Mesenchymal stem cell (in vitro differentiated cells and primary cell): ENCODE results near the gene GALNT2.

Experiments used
- DNase-seq: peaks from one replicate; pipeline ENCODE4 v3.0.0-alpha.2; 2013
- H2AFZ ChIP-seq: one replicate; pipeline ENCODE4 v1.6.1; 2013; ENCODE audit warnings: low read depth, mild to moderate bottlenecking, control low read depth, inconsistent platforms, low read length, moderate library complexity
- H2AK5ac ChIP-seq: 2 replicates; pipeline ENCODE4 v1.6.1; 2013; ENCODE audit warnings: low read length, moderate library complexity, mild to moderate bottlenecking, inconsistent platforms; ENCODE audit not compliant: severe bottlenecking
- H2BK120ac ChIP-seq: one replicate; pipeline ENCODE4 v1.6.1; 2013; ENCODE audit warnings: low read depth, mild to moderate bottlenecking, inconsistent platforms, low read length, moderate library complexity
- H2BK12ac ChIP-seq, 2 experiments: one replicate each; pipeline ENCODE4 v1.6.1; 2013; ENCODE audit warnings: inconsistent platforms in 2 of 2, low read length in 2 of 2, mild to moderate bottlenecking in 2 of 2, moderate library complexity in 2 of 2, control low read depth in 1 of 2
- H2BK15ac ChIP-seq: one replicate; pipeline ENCODE4 v1.6.1; 2013; ENCODE audit warnings: mild to moderate bottlenecking, low read depth, inconsistent platforms; ENCODE audit not compliant: poor library complexity, severe bottlenecking
- H2BK5ac ChIP-seq: 2 replicates; pipeline ENCODE4 v1.6.1; 2013; ENCODE audit warnings: low read depth, mild to moderate bottlenecking, low read length, control low read depth, inconsistent platforms; ENCODE audit not compliant: poor library complexity, severe bottlenecking
- H3K14ac ChIP-seq, 2 experiments: one replicate each; pipeline ENCODE4 v1.6.1; 2013; ENCODE audit warnings: inconsistent platforms in 2 of 2, low read length in 2 of 2, control low read depth in 1 of 2, mild to moderate bottlenecking in 1 of 2, moderate library complexity in 1 of 2
- H3K18ac ChIP-seq, 2 experiments: one replicate each; pipeline ENCODE4 v1.6.1; 2013; ENCODE audit warnings: inconsistent platforms in 2 of 2, low read length in 2 of 2, control low read depth in 1 of 2, low read depth in 1 of 2, mild to moderate bottlenecking in 1 of 2
- H3K23ac ChIP-seq, 2 experiments: one replicate each; pipeline ENCODE4 v1.6.1; 2013; ENCODE audit warnings: inconsistent platforms in 2 of 2, low read length in 2 of 2, mild to moderate bottlenecking in 2 of 2, moderate library complexity in 2 of 2, control low read depth in 1 of 2
- H3K27ac ChIP-seq: 2 replicates; pipeline ENCODE4 v1.5.1; 2013; ENCODE audit warnings: mild to moderate bottlenecking, moderate library complexity, low read length, control low read depth, inconsistent platforms; ENCODE audit not compliant: poor library complexity, severe bottlenecking
- H3K27me3 ChIP-seq, 2 experiments: 2 replicates each; pipeline versions ENCODE4 v1.6.1 to v1.7.0; 2013; ENCODE audit warnings: low read length in 2 of 2, mild to moderate bottlenecking in 2 of 2, moderate library complexity in 2 of 2, control low read depth in 1 of 2, inconsistent platforms in 1 of 2; ENCODE audit not compliant: control insufficient read depth in 1 of 2, insufficient read depth in 1 of 2
- H3K36me3 ChIP-seq, 2 experiments: 2 replicates each; pipeline versions ENCODE4 v1.6.1 to v1.7.0; 2013; ENCODE audit warnings: low read length in 2 of 2, control low read depth in 1 of 2, inconsistent platforms in 1 of 2, low read depth in 1 of 2, mild to moderate bottlenecking in 1 of 2; ENCODE audit not compliant: insufficient read depth in 2 of 2, control insufficient read depth in 1 of 2
- H3K4ac ChIP-seq, 2 experiments: one replicate each; pipeline ENCODE4 v1.6.1; 2013; ENCODE audit warnings: inconsistent platforms in 2 of 2, low read length in 2 of 2, mild to moderate bottlenecking in 2 of 2, moderate library complexity in 2 of 2, control low read depth in 1 of 2, low read depth in 1 of 2
- H3K4me1 ChIP-seq: 2 replicates; pipeline ENCODE4 v1.6.1; 2013; ENCODE audit warnings: low read depth, low read length, control low read depth; ENCODE audit not compliant: control insufficient read depth, insufficient read depth
- H3K4me2 ChIP-seq: 2 replicates; pipeline ENCODE4 v1.6.1; 2013; ENCODE audit warnings: low read length, mild to moderate bottlenecking, inconsistent platforms; ENCODE audit not compliant: poor library complexity, severe bottlenecking
- H3K4me3 ChIP-seq, 2 experiments: 2 replicates each; pipeline versions ENCODE4 v1.5.1 to v1.7.0; 2013; ENCODE audit warnings: low read length in 2 of 2, mild to moderate bottlenecking in 2 of 2, control low read depth in 1 of 2, low read depth in 1 of 2; ENCODE audit not compliant: insufficient read depth in 1 of 2
- H3K79me1 ChIP-seq: replicated peaks from 2 replicates; pipeline ENCODE4 v1.6.1; 2013; ENCODE audit warnings: mild to moderate bottlenecking, control low read depth, low read length, inconsistent platforms; ENCODE audit not compliant: poor library complexity, severe bottlenecking
- H3K9ac ChIP-seq: 2 replicates; pipeline ENCODE4 v1.7.0; 2013; ENCODE audit warnings: mild to moderate bottlenecking, low read length, moderate library complexity
- H3K9me3 ChIP-seq: 2 replicates; pipeline ENCODE4 v1.7.0; 2013; ENCODE audit warnings: mild to moderate bottlenecking, low read length; ENCODE audit not compliant: control insufficient read depth
- H4K8ac ChIP-seq: one replicate; pipeline ENCODE4 v1.6.1; 2013; ENCODE audit warnings: inconsistent platforms, mild to moderate bottlenecking, low read length, moderate library complexity
- H4K91ac ChIP-seq: one replicate; pipeline ENCODE4 v1.6.1; 2013; ENCODE audit warnings: mild to moderate bottlenecking, low read length, inconsistent platforms
- WGBS: methylation state at CpG from one replicate; pipeline ENCODE4 v1.1.7; 2013; ENCODE audit warnings: mixed read lengths; 5-methylcytosine and 5-hydroxymethylcytosine counted together

Gene GALNT2

DNA sequence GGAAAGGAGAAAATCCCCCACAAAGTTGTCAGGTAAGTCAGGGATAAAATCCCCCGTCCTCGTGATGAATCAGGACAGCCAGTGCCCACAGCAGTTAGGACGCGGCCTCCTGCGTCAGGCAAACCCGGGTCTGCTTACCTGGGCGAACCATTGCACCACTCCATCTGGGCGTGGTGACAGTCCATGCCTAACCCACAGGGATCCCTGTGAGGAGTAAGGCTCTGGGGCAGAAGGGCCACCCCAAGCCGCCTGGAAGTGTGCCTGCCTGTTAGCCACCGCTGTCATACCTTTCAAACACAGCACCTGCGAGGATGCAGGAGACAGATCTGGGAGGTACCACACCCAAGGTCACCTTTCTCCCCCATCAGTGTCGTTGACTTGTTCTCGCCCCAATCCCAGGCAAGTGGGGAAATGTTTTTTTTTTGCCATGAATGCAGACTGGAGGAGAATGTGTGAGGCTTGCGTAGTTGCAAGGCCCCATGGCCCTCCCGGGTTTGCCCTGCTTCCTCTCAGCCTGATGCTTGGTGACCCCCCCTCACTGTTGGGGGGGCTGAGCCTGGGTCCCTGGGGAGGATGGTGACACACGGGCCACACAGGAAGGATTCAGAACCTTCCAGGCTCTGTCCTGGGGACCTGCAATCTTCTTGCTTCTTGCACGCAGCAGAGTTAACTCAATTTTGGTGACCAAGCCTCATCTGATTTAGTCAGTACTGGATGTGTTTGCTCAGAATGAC, 252.1 kb downstream of the GALNT2 start:
- no peak overlapping the region for H3K27ac ChIP-seq

DNA sequence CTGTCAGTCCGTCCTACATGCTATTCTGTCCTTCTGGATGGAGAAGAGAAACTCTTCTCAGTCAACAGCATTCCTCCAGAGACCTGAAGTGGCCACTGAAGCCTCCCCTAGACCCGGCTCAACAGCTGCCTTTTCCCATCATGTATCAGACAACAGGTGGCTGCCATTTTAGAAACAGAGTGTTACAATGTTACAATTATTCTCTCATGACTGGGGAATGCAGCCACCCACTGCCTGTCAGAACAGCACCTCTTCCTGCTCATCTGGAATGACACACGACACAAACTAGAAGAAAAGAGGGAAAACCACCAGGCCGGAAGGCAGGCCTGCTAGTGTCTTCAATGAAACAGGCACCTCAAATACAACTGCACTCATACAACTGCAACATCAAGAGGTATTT, 253.8 kb downstream of the GALNT2 start:
- Histone ChIP-seq H3K4ac (no peak overlapping the region), H3K27me3 (peaks cover 0 to 21% of the 10 kb centered on the region in 2 experiments), H3K18ac (no peak overlapping the region), H4K8ac (no peak overlapping the region), H3K9me3 (no peaks in the 10 kb centered on the region), H2AK5ac (no peak overlapping the region), H2BK15ac (no peak overlapping the region), H3K23ac (no peak overlapping the region), H2AFZ (no peak overlapping the region), H3K4me2 (no peak overlapping the region), H2BK12ac (no peak overlapping the region), H3K79me1 (no peaks in the 10 kb centered on the region), H3K14ac (no peak overlapping the region), H3K36me3 (no peaks in the 10 kb centered on the region), H3K4me1 (no peaks in the 10 kb centered on the region), H2BK120ac (no peak overlapping the region), H3K4me3 (no peak overlapping the region), H4K91ac (no peak overlapping the region), H2BK5ac (no peak overlapping the region), H3K27ac (no peak overlapping the region), H3K9ac (no peak overlapping the region)
- 68% methylated on average over 4 of the region's 4 CpGs for WGBS
- DNase-seq = no peak

More for the DNA sequence above, 252.1 kb downstream of the GALNT2 start:
- no peak overlapping the region for H3K4me2 ChIP-seq
- H3K4me3 ChIP-seq = no peak overlapping the region
- no peak for DNase-seq
- H2AFZ ChIP-seq = no peak overlapping the region
- H3K4ac ChIP-seq = no peak overlapping the region
- H2BK15ac ChIP-seq = no peak overlapping the region
- H3K27me3 ChIP-seq = peaks cover under 1 to 30% of the 10 kb centered on the region in 2 experiments
- no peaks in the 10 kb centered on the region for H3K79me1 ChIP-seq
- no peaks in the 10 kb centered on the region for H3K9me3 ChIP-seq
- H2BK5ac ChIP-seq = no peak overlapping the region
- no peaks in the 10 kb centered on the region for H3K4me1 ChIP-seq
- H2BK12ac ChIP-seq = no peak overlapping the region
- H4K8ac ChIP-seq = no peak overlapping the region
- H3K36me3 ChIP-seq = no peaks in the 10 kb centered on the region
- H2AK5ac ChIP-seq = no peak overlapping the region
- no peak overlapping the region for H4K91ac ChIP-seq
- no peak overlapping the region for H3K18ac ChIP-seq
- H2BK120ac ChIP-seq = no peak overlapping the region
- no peak overlapping the region for H3K14ac ChIP-seq
- no peak overlapping the region for H3K9ac ChIP-seq
- 93% methylated on average over 17 of the region's 17 CpGs for WGBS
- no peak overlapping the region for H3K23ac ChIP-seq

DNA sequence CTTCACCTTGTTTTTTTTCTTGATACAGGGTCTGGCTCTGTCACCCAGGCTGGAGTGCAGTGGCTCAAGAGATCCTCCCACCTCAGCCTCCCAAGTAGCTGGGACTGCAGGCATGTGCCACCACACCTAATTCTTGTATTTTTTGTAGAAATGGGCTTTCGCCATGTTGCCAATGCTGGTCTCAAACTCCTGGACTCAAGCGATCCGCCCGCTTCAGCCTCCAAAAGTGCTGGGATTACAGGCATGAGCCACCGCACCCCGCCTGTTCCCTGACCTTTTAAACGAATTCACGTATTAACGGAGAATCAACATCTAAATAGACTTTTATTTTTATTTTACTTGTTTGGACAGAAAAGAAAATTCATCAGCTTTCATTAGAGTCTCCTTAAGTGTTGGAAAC, 254.3 kb downstream of the GALNT2 start:
- Histone ChIP-seq H3K4me2 (no peak overlapping the region), H2AFZ (no peak overlapping the region), H3K9ac (no peak overlapping the region), H3K23ac (no peak overlapping the region), H2BK15ac (no peak overlapping the region), H2BK5ac (no peak overlapping the region), H3K4me3 (no peak overlapping the region), H3K4ac (no peak overlapping the region), H3K27me3 (peaks cover 0 to 21% of the 10 kb centered on the region in 2 experiments), H3K27ac (no peak overlapping the region), H3K79me1 (no peaks in the 10 kb centered on the region), H4K91ac (no peak overlapping the region), H3K4me1 (no peaks in the 10 kb centered on the region), H2BK120ac (no peak overlapping the region), H3K14ac (no peak overlapping the region), H2AK5ac (no peak overlapping the region), H4K8ac (no peak overlapping the region), H3K36me3 (no peaks in the 10 kb centered on the region), H2BK12ac (no peak overlapping the region), H3K9me3 (no peaks in the 10 kb centered on the region), H3K18ac (no peak overlapping the region)
- no peak for DNase-seq
- WGBS = 99% methylated on average over 5 of the region's 9 CpGs

DNA sequence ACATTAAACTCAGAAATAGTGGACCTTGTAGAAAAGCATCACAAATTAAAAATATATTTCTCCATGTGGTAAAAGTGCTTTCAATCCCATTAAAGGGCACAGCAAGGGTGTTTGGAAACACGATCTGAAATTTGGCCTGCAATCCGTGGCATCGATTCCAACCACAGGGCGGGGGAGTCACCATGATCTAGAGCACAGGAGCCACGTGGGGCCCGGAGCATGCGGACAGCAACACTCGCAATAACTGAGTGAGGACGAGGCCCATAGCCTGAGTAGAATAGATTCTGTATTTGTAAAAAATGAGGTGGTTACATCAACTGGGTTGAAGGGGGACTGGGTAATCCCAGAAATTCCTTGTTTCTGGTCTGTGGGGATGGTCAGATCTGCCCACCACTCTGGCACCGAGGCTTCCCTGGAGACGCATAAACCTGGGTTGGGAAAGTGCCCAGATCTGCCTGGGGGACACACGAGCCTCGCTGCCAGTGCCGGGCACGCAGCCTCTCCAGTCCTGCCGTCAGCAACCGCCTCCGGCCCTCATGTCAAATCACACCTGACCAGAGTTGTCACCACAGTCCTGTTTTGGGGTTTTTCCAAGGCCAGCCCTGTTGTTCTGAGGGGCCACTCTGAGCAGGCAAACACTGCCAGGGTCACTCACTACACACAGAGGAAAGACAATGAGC, 254.8 kb downstream of the GALNT2 start:
- no peak overlapping the region for H2BK12ac ChIP-seq
- no peak overlapping the region for H3K4ac ChIP-seq
- H2AK5ac ChIP-seq = no peak overlapping the region
- no peak overlapping the region for H3K4me3 ChIP-seq
- H2BK120ac ChIP-seq = no peak overlapping the region
- DNase-seq = no peak
- no peak overlapping the region for H3K27ac ChIP-seq
- WGBS = 86% methylated on average over 18 of the region's 18 CpGs
- no peak overlapping the region for H3K18ac ChIP-seq
- H3K36me3 ChIP-seq = no peaks in the 10 kb centered on the region
- no peaks in the 10 kb centered on the region for H3K79me1 ChIP-seq
- H2BK15ac ChIP-seq = no peak overlapping the region
- no peak overlapping the region for H3K9ac ChIP-seq
- H3K4me1 ChIP-seq = no peaks in the 10 kb centered on the region
- no peak overlapping the region for H4K8ac ChIP-seq
- H2AFZ ChIP-seq = no peak overlapping the region
- no peak overlapping the region for H4K91ac ChIP-seq
- H3K23ac ChIP-seq = no peak overlapping the region
- no peaks in the 10 kb centered on the region for H3K9me3 ChIP-seq
- H3K14ac ChIP-seq = no peak overlapping the region
- peaks cover 0 to 21% of the 10 kb centered on the region in 2 experiments for H3K27me3 ChIP-seq
- H3K4me2 ChIP-seq = no peak overlapping the region
- H2BK5ac ChIP-seq = no peak overlapping the region
